Measurements from ENCODE around the gene KIAA0753.

DNA sequence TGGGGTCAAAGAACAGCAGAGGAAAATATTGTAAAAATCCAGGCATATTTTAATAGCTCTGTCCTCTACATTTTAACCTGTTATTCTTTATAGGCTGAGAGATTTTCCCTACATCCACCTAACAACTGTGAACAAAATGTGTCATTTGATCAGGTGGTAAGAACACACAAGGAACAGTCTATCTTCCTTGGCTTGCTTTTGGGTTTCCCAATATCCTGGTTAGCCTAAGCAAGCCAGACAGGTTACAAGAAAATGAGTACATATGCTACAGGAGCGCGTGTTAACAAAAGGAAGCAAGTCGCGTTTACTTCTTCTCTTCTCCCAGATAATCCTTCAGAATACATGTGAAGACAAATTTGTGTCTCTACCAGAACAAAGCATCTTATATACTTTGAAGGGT is 53.2 kb downstream of the KIAA0753 start:
- TF ChIP-seq POLR2A (IDR thresholded peaks at IDR 0.05; ENCODE audit: borderline replicate concordance, extremely low read depth, insufficient read depth, insufficient read length): no peak
- no peak for TF ChIP-seq POLR2AphosphoS5 (IDR thresholded peaks at IDR 0.05; ENCODE audit: low read depth, low read length)
- TF ChIP-seq, protein P1, sequence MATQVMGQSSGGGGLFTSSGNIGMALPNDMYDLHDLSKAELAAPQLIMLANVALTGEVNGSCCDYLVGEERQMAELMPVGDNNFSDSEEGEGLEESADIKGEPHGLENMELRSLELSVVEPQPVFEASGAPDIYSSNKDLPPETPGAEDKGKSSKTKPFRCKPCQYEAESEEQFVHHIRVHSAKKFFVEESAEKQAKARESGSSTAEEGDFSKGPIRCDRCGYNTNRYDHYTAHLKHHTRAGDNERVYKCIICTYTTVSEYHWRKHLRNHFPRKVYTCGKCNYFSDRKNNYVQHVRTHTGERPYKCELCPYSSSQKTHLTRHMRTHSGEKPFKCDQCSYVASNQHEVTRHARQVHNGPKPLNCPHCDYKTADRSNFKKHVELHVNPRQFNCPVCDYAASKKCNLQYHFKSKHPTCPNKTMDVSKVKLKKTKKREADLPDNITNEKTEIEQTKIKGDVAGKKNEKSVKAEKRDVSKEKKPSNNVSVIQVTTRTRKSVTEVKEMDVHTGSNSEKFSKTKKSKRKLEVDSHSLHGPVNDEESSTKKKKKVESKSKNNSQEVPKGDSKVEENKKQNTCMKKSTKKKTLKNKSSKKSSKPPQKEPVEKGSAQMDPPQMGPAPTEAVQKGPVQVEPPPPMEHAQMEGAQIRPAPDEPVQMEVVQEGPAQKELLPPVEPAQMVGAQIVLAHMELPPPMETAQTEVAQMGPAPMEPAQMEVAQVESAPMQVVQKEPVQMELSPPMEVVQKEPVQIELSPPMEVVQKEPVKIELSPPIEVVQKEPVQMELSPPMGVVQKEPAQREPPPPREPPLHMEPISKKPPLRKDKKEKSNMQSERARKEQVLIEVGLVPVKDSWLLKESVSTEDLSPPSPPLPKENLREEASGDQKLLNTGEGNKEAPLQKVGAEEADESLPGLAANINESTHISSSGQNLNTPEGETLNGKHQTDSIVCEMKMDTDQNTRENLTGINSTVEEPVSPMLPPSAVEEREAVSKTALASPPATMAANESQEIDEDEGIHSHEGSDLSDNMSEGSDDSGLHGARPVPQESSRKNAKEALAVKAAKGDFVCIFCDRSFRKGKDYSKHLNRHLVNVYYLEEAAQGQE (IDR thresholded peaks at IDR 0.05; ENCODE audit: low read depth): no peak
- TF ChIP-seq, protein P2, sequence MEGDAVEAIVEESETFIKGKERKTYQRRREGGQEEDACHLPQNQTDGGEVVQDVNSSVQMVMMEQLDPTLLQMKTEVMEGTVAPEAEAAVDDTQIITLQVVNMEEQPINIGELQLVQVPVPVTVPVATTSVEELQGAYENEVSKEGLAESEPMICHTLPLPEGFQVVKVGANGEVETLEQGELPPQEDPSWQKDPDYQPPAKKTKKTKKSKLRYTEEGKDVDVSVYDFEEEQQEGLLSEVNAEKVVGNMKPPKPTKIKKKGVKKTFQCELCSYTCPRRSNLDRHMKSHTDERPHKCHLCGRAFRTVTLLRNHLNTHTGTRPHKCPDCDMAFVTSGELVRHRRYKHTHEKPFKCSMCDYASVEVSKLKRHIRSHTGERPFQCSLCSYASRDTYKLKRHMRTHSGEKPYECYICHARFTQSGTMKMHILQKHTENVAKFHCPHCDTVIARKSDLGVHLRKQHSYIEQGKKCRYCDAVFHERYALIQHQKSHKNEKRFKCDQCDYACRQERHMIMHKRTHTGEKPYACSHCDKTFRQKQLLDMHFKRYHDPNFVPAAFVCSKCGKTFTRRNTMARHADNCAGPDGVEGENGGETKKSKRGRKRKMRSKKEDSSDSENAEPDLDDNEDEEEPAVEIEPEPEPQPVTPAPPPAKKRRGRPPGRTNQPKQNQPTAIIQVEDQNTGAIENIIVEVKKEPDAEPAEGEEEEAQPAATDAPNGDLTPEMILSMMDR (IDR thresholded peaks at IDR 0.05 in 2 of 3, conservative IDR thresholded peaks at IDR 0.05 in 1 of 3; ENCODE audit: borderline replicate concordance in 1 of 3, insufficient read depth in 1 of 3, low read depth in 2 of 3, low read length in 2 of 3): no peak
- TF ChIP-seq SP1 (IDR thresholded peaks at IDR 0.05; ENCODE audit: low read depth): no peak
- TF ChIP-seq EZH2phosphoT487 (IDR thresholded peaks at IDR 0.05; ENCODE audit: borderline replicate concordance): no peak
- TF ChIP-seq, protein P3, sequence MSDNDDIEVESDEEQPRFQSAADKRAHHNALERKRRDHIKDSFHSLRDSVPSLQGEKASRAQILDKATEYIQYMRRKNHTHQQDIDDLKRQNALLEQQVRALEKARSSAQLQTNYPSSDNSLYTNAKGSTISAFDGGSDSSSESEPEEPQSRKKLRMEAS (IDR thresholded peaks at IDR 0.05): no peak
- no peak for TF ChIP-seq CBX3 (IDR thresholded peaks at IDR 0.05; ENCODE audit: low read depth)
- no peak for TF ChIP-seq EZH2 (IDR thresholded peaks at IDR 0.05)
- TF ChIP-seq RAD21 (IDR thresholded peaks at IDR 0.05; ENCODE audit: low read depth): no peak
- TF ChIP-seq ZFX (IDR thresholded peaks at IDR 0.05): no peak
- no peak for TF ChIP-seq ZNF274 (IDR thresholded peaks at IDR 0.05; ENCODE audit: low read depth, low read length)
- TF ChIP-seq, protein P4, sequence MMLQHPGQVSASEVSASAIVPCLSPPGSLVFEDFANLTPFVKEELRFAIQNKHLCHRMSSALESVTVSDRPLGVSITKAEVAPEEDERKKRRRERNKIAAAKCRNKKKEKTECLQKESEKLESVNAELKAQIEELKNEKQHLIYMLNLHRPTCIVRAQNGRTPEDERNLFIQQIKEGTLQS (IDR thresholded peaks at IDR 0.05): no peak
- TF ChIP-seq FOSL1 (IDR thresholded peaks at IDR 0.05; ENCODE audit: low read depth): no peak
